Tibial artery (tissue), 4 donors: Measurements from ENCODE around the gene CLNS1A.

ENCODE experiments used
- DNase-seq, 2 donors: peaks; one replicate each; pipeline ENCODE4 v3.0.0-alpha.2; 2019
- H3K27ac ChIP-seq, 2 donors: fragments of 200-600 bp; sonication (generic) in 1 of 2; 1 replicate in 1 of 2; 2 replicates in 1 of 2; pipeline ENCODE4 v1.5.1; 2018 to 2019; ENCODE audit warnings: mild to moderate bottlenecking in 1 of 2
- H3K27me3 ChIP-seq, 2 donors: fragments of 200-600 bp; sonication (generic) in 1 of 2; one replicate each; pipeline versions ENCODE4 v1.5.1 to v1.6.0; 2016 to 2019
- H3K36me3 ChIP-seq, 3 donors: fragments of 200-600 bp; sonication (generic) in 2 of 3; one replicate each; pipeline ENCODE4 v1.5.1; 2016 to 2019; ENCODE audit warnings: mild to moderate bottlenecking in 2 of 3
- H3K4me1 ChIP-seq, 4 donors: fragments of 200-600 bp; sonication (generic) in 2 of 4; 1 replicate in 3 of 4; 2 replicates in 1 of 4; pipeline ENCODE4 v1.5.1; 2016 to 2019
- H3K4me3 ChIP-seq, 2 donors: fragments of 200-600 bp; sonication (generic) in 1 of 2; 1 replicate in 1 of 2; 2 replicates in 1 of 2; pipeline ENCODE4 v1.5.1; 2018 to 2019; ENCODE audit warnings: mild to moderate bottlenecking in 2 of 2
- H3K9me3 ChIP-seq, 3 donors: fragments of 200-600 bp; sonication (generic) in 1 of 3; one replicate each; pipeline ENCODE4 v1.5.1; 2016 to 2019
- CTCF ChIP-seq, 2 experiments: fragments of 200-600 bp in 1 of 2; fragments of 450-650 bp in 1 of 2; IDR thresholded peaks; one replicate each; pipeline ENCODE4 v1.5.1; 2017 to 2019; ENCODE audit warnings: antibody characterized with exemption in 2 of 2, mild to moderate bottlenecking in 1 of 2, moderate library complexity in 1 of 2
- intact Hi-C: fragments of 100-400 bp; cut with DNase I; formaldehyde crosslinking; loops from one replicate; pipeline ENCODE4 v1.15.0; 2023; ENCODE audit warnings: low total_unique reads

Gene CLNS1A

DNA sequence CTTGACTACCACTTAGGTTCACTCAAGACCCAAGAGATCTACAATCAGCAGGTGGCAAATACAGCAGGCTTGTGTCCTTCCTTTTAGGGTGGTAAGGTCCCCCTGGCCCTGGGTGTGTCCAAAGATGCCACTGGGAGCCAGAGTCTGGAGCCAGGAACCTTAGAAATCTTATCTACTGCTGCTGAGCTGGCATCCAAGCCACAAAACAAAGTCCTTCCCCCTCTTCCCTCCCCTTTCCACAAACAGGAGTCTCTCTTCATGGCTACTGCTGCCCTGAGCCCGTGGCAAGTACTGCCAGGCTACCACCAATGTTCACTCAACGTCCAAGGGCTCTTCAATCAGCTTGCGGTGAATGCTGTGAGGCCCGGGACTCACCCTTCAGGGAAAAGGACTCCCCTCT, 69.3 kb downstream of the CLNS1A start:
- DNase-seq: no peak
- TF ChIP-seq CTCF (IDR thresholded peaks at IDR 0.05): no peak
- Histone ChIP-seq H3K9me3 (no peaks in the 10 kb centered on the region), H3K27me3 (peaks cover 0 to 7% of the 10 kb centered on the region in 2 donors), H3K36me3 (no peaks in the 10 kb centered on the region), H3K27ac (no peak overlapping the region), H3K4me3 (no peak overlapping the region), H3K4me1 (no peaks in the 10 kb centered on the region)
- intact Hi-C loops: no loop called here
